GM21423 (cell line): ENCODE data around the gene ACY1.

ENCODE experiments used
- ATAC-seq: cut with Tn5 transposase; IDR thresholded peaks from one replicate; pipeline ENCODE4 v1.9.1; 2021; ENCODE audit warnings: mild to moderate bottlenecking, moderate library complexity; ENCODE audit not compliant: unreplicated experiment

The ACY1 gene

GRCh38 chr3:52004163-52004787 is 20.9 kb downstream of the ACY1 start:
- no peak for ATAC-seq

- no peak for ATAC-seq
These were observed 21.6 kb downstream of the ACY1 start for GRCh38 chr3:52004906-52005395.

GRCh38 chr3:52005571-52005986 is 22.2 kb downstream of the ACY1 start:
- no peak for ATAC-seq

- ATAC-seq = no peak
These were observed 22.9 kb downstream of the ACY1 start for GRCh38 chr3:52006017-52006819.

GRCh38 chr3:52006820-52007133 is 23.4 kb downstream of the ACY1 start:
- ATAC-seq = no peak

- ATAC-seq = no peak
These were observed 24.0 kb downstream of the ACY1 start for GRCh38 chr3:52007291-52007690.

- no peak for ATAC-seq
These were observed 27.1 kb downstream of the ACY1 start for GRCh38 chr3:52010431-52010830.

- no peak for ATAC-seq
These were observed 29.4 kb downstream of the ACY1 start for GRCh38 chr3:52012699-52013098.

GRCh38 chr3:52013802-52014598 is 30.7 kb downstream of the ACY1 start:
- no peak for ATAC-seq

- ATAC-seq = no peak
These were observed 31.3 kb downstream of the ACY1 start for GRCh38 chr3:52014613-52015012.

GRCh38 chr3:52015438-52016228 is 32.3 kb downstream of the ACY1 start:
- no peak for ATAC-seq

- no peak for ATAC-seq
These were observed 34.3 kb downstream of the ACY1 start for GRCh38 chr3:52017586-52017985.

- ATAC-seq = no peak
These were observed 35.1 kb downstream of the ACY1 start for GRCh38 chr3:52018319-52019000.

- no peak for ATAC-seq
These were observed 36.2 kb downstream of the ACY1 start for GRCh38 chr3:52019352-52020080.

- no peak for ATAC-seq
These were observed 37.5 kb downstream of the ACY1 start for GRCh38 chr3:52020796-52021195.

- ATAC-seq = no peak
These were observed 38.3 kb downstream of the ACY1 start for GRCh38 chr3:52021489-52022268.

GRCh38 chr3:52022323-52023100 is 39.2 kb downstream of the ACY1 start:
- no peak for ATAC-seq

- ATAC-seq = no peak
These were observed 39.9 kb downstream of the ACY1 start for GRCh38 chr3:52023101-52023770.
